ENCODE results near the gene DSG3.

GRCh38 chr18:31439807-31440325 is 7.7 kb upstream of the DSG3 start:
- TF ChIP-seq POLR2AphosphoS5 (IDR thresholded peaks at IDR 0.05; ENCODE audit: low read depth, low read length) = no peak
- TF ChIP-seq HNF1B (CRISPR knock-in tag; IDR thresholded peaks at IDR 0.05) = no peak
- TF ChIP-seq CREB1 (IDR thresholded peaks at IDR 0.05) = no peak
- TF ChIP-seq CREB1 (CRISPR knock-in tag; IDR thresholded peaks at IDR 0.05) = no peak
- no peak for TF ChIP-seq ZC3H13 (CRISPR knock-in tag; IDR thresholded peaks at IDR 0.05)
- TF ChIP-seq, protein P1, sequence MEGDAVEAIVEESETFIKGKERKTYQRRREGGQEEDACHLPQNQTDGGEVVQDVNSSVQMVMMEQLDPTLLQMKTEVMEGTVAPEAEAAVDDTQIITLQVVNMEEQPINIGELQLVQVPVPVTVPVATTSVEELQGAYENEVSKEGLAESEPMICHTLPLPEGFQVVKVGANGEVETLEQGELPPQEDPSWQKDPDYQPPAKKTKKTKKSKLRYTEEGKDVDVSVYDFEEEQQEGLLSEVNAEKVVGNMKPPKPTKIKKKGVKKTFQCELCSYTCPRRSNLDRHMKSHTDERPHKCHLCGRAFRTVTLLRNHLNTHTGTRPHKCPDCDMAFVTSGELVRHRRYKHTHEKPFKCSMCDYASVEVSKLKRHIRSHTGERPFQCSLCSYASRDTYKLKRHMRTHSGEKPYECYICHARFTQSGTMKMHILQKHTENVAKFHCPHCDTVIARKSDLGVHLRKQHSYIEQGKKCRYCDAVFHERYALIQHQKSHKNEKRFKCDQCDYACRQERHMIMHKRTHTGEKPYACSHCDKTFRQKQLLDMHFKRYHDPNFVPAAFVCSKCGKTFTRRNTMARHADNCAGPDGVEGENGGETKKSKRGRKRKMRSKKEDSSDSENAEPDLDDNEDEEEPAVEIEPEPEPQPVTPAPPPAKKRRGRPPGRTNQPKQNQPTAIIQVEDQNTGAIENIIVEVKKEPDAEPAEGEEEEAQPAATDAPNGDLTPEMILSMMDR (CRISPR knock-in tag; IDR thresholded peaks at IDR 0.05) = no peak
- no peak for TF ChIP-seq ZNF24 (IDR thresholded peaks at IDR 0.05)
- TF ChIP-seq ZNF235 (CRISPR knock-in tag; IDR thresholded peaks at IDR 0.05; ENCODE audit: borderline replicate concordance) = no peak
- no peak for TF ChIP-seq ZBTB37 (CRISPR knock-in tag; IDR thresholded peaks at IDR 0.05)
- TF ChIP-seq CHD4 (IDR thresholded peaks at IDR 0.05; ENCODE audit: borderline replicate concordance, low read length) = no peak
- no peak for TF ChIP-seq TCF12 (IDR thresholded peaks at IDR 0.05)
- TF ChIP-seq TCF12 (CRISPR knock-in tag; IDR thresholded peaks at IDR 0.05) = no peak
